Mesangial cell (primary cell): ENCODE data around the gene TMEM178A. TPM values are rescaled to one million over a fixed set of nuclear protein-coding genes. Genes with fewer than 3 reads are reported as not detected.

Experiments
- total RNA-seq: library from RNA; depleted of rRNA; stranded (reverse); fragments of >200 nt; gene quantifications from 2 replicates; pipeline ENCODE4 v1.2.3, GENCODE V29; 2015

The TMEM178A gene
- 4.4 and 12.5 TPM in 2 replicates for total RNA-seq

DNA sequence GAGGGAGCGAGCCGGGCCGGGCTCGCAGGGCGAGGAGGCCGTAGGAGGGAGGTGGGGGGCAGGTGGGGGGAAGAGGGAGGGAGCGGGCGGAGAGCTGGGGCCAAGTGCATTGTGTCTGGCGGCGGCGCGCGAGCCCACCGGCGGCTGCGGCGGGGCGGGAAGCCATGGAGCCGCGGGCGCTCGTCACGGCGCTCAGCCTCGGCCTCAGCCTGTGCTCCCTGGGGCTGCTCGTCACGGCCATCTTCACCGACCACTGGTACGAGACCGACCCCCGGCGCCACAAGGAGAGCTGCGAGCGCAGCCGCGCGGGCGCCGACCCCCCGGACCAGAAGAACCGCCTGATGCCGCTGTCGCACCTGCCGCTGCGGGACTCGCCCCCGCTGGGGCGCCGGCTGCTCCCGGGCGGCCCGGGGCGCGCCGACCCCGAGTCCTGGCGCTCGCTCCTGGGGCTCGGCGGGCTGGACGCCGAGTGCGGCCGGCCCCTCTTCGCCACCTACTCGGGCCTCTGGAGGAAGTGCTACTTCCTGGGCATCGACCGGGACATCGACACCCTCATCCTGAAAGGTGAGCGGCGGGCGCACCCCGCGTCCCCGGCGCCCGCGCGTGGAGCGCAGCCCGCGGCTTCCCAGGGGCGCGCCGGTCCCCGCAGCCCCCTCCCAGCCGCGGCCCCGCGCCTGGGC lies at the start of gene TMEM178A:
Gene TMEM178A (plus strand): TSS at position 107 of the 680 bp plus-strand sequence. CDS start 58 bp downstream, at position 165.

Other genes with a start within 250 kb of the TMEM178A start
- gene MAP4K3, start 228.6 kb upstream of the TMEM178A start, total RNA-seq, result 22.5 and 29.0 TPM in 2 replicates
- gene THUMPD2, start 113.3 kb downstream of the TMEM178A start, total RNA-seq, result 2.5 and 4.9 TPM in 2 replicates